Esophagus squamous epithelium (tissue), 4 donors: ENCODE data around the gene ZNF407.

Experiments
- CTCF ChIP-seq, 6 experiments: fragments of 450-650 bp in 4 of 6; fragments of 200-600 bp in 2 of 6; sonication (generic) in 2 of 6; IDR thresholded peaks; one replicate each; pipeline ENCODE4 v1.5.1; 2016 to 2019; ENCODE audit warnings: antibody characterized with exemption in 6 of 6, mild to moderate bottlenecking in 4 of 6, moderate library complexity in 4 of 6
- POLR2A ChIP-seq, 4 donors: fragments of 450-650 bp; IDR thresholded peaks; one replicate each; pipeline ENCODE4 v1.6.1; 2017; ENCODE audit warnings: antibody characterized with exemption in 4 of 4, mild to moderate bottlenecking in 4 of 4, moderate library complexity in 3 of 4

- TF ChIP-seq CTCF (IDR thresholded peaks at IDR 0.05) (no peak), POLR2A (IDR thresholded peaks at IDR 0.05) (no peak)
Measured at GRCh38 chr18:75110311-75110710, 512.6 kb downstream of the ZNF407 start.
